CD14-positive monocyte (primary cell): Measurements from ENCODE around the gene MORF4L2. TPM values are rescaled to one million over a fixed set of nuclear protein-coding genes. Genes with fewer than 3 reads are reported as not detected.
A peak's percentile ranks its signal among the peaks of the same experiment; 100 is the strongest.

Experiments used
- DNase-seq, 3 donors: peaks; one replicate each; pipeline ENCODE4 v3.0.0-alpha.2; 2011 to 2022
- H2AFZ ChIP-seq: 2 replicates; pipeline ENCODE4 v1.6.0; 2012; ENCODE audit warnings: mild to moderate bottlenecking, low read depth, low read length, inconsistent platforms; ENCODE audit not compliant: insufficient read depth, poor library complexity, severe bottlenecking
- H3K27ac ChIP-seq, 2 donors: 1 replicate in 1 of 2; 2 replicates in 1 of 2; pipeline ENCODE4 v1.5.1; 2012 to 2013; ENCODE audit warnings: low read length in 2 of 2, control low read depth in 1 of 2, inconsistent platforms in 1 of 2, low read depth in 1 of 2, mild to moderate bottlenecking in 1 of 2
- H3K27me3 ChIP-seq, 2 donors: one replicate each; pipeline versions ENCODE4 v1.6.0 to v1.6.1; 2011 to 2013; ENCODE audit warnings: low read length in 2 of 2; ENCODE audit not compliant: control insufficient read depth in 2 of 2, insufficient read depth in 2 of 2
- H3K36me3 ChIP-seq, 2 donors: replicated peaks in 1 of 2; 1 replicate in 1 of 2; 2 replicates in 1 of 2; pipeline versions ENCODE4 v1.5.1 to v1.6.1; 2012 to 2013; ENCODE audit warnings: low read length in 2 of 2, control low read depth in 1 of 2, inconsistent platforms in 1 of 2, mild to moderate bottlenecking in 1 of 2; ENCODE audit not compliant: insufficient read depth in 2 of 2, control insufficient read depth in 1 of 2
- H3K4me1 ChIP-seq, 2 donors: 1 replicate in 1 of 2; 2 replicates in 1 of 2; pipeline versions ENCODE4 v1.5.1 to v1.6.1; 2012 to 2013; ENCODE audit warnings: low read length in 2 of 2, control low read depth in 1 of 2, inconsistent platforms in 1 of 2, mild to moderate bottlenecking in 1 of 2, moderate library complexity in 1 of 2; ENCODE audit not compliant: insufficient read depth in 2 of 2, control insufficient read depth in 1 of 2
- H3K4me2 ChIP-seq: replicated peaks from 2 replicates; pipeline ENCODE3; 2012; ENCODE audit warnings: low read length, moderate library complexity, mild to moderate bottlenecking; ENCODE audit not compliant: poor library complexity, severe bottlenecking; ENCODE audit errors: extremely low read depth
- H3K4me3 ChIP-seq, 3 experiments: fragments of 200-600 bp in 1 of 3; sonication (generic) in 1 of 3; replicated peaks in 1 of 3; 1 replicate in 2 of 3; 2 replicates in 1 of 3; pipeline ENCODE4 v1.5.1; 2011 to 2013; ENCODE audit warnings: low read length in 3 of 3, mild to moderate bottlenecking in 3 of 3, control low read depth in 2 of 3, low read depth in 2 of 3, inconsistent platforms in 1 of 3, moderate library complexity in 1 of 3
- H3K79me2 ChIP-seq: 2 replicates; pipeline ENCODE4 v1.6.0; 2012; ENCODE audit warnings: mild to moderate bottlenecking, control low read depth, inconsistent platforms, low read length, moderate library complexity; ENCODE audit not compliant: insufficient read depth
- H3K9ac ChIP-seq: 2 replicates; pipeline ENCODE4 v1.6.0; 2017; ENCODE audit warnings: low read length, mild to moderate bottlenecking; ENCODE audit not compliant: insufficient read depth, poor library complexity, severe bottlenecking
- H3K9me3 ChIP-seq, 2 donors: replicated peaks in 1 of 2; 1 replicate in 1 of 2; 2 replicates in 1 of 2; pipeline versions ENCODE4 v1.5.1 to v1.6.1; 2012 to 2013; ENCODE audit warnings: low read length in 2 of 2, control low read depth in 1 of 2; ENCODE audit not compliant: control insufficient read depth in 1 of 2, insufficient read depth in 1 of 2
- H4K20me1 ChIP-seq: 2 replicates; pipeline ENCODE4 v1.6.0; 2012; ENCODE audit warnings: mild to moderate bottlenecking, low read length, control low read depth, moderate library complexity; ENCODE audit not compliant: insufficient read depth
- H3K27ac Mint-ChIP-seq, 7 donors: one replicate each; pipeline ENCODE4 v1.8.0; 2020; ENCODE audit warnings: mild to moderate bottlenecking in 7 of 7, mixed read lengths in 7 of 7, moderate library complexity in 6 of 7, inconsistent platforms in 2 of 7
- H3K27me3 Mint-ChIP-seq, 3 donors: one replicate each; pipeline ENCODE4 v1.8.0; 2021 to 2022; ENCODE audit warnings: low read depth in 3 of 3, mild to moderate bottlenecking in 3 of 3, mixed read lengths in 3 of 3, moderate library complexity in 3 of 3, inconsistent platforms in 1 of 3
- H3K36me3 Mint-ChIP-seq, 2 donors: one replicate each; pipeline ENCODE4 v1.8.0; 2020; ENCODE audit warnings: mixed read lengths in 2 of 2, inconsistent platforms in 1 of 2, mild to moderate bottlenecking in 1 of 2
- H3K4me1 Mint-ChIP-seq: one replicate; pipeline ENCODE4 v1.8.0; 2020; ENCODE audit warnings: mild to moderate bottlenecking, mixed read lengths
- H3K4me3 Mint-ChIP-seq, 2 donors: one replicate each; pipeline ENCODE4 v1.8.0; 2020; ENCODE audit warnings: mild to moderate bottlenecking in 2 of 2, mixed read lengths in 2 of 2, moderate library complexity in 1 of 2
- H3K9me3 Mint-ChIP-seq, 7 donors: one replicate each; pipeline ENCODE4 v1.8.0; 2020 to 2022; ENCODE audit warnings: mixed read lengths in 7 of 7, mild to moderate bottlenecking in 6 of 7, moderate library complexity in 6 of 7, inconsistent platforms in 2 of 7
- WGBS: methylation state at CpG from one replicate; pipeline ENCODE4 v1.1.5; 2013; ENCODE audit warnings: missing lambda C conversion rate; ENCODE audit not compliant: insufficient coverage; 5-methylcytosine and 5-hydroxymethylcytosine counted together
- intact Hi-C, 2 donors: fragments of 100-400 bp; cut with micrococcal nuclease; formaldehyde crosslinking; loops; one replicate each; pipeline versions ENCODE4 v1.15.0 to v1.15.1; 2023
- polyA plus RNA-seq, 3 donors: library from polyadenylated mRNA; depleted of rRNA in 1 of 3; unstranded in 2 of 3; stranded (reverse) in 1 of 3; fragments of 300-500 nt in 2 of 3; fragments of >200 nt in 1 of 3; fragmentation: Illumina TruSeq in 2 of 3; gene quantifications; 1 replicate in 2 of 3; 2 replicates in 1 of 3; pipeline ENCODE4 v1.2.3, GENCODE V29; 2012 to 2021
- TF ChIP-seq, protein P1 (sequence below): fragments of 200-600 bp; IDR thresholded peaks from one replicate; pipeline ENCODE4 v1.8.0; 2022; ENCODE audit warnings: antibody characterized with exemption, mild to moderate bottlenecking

MORF4L2 gene
- polyA plus RNA-seq, 3 donors, result 83.5 to 86.4 (median 83.9) TPM

DNA sequence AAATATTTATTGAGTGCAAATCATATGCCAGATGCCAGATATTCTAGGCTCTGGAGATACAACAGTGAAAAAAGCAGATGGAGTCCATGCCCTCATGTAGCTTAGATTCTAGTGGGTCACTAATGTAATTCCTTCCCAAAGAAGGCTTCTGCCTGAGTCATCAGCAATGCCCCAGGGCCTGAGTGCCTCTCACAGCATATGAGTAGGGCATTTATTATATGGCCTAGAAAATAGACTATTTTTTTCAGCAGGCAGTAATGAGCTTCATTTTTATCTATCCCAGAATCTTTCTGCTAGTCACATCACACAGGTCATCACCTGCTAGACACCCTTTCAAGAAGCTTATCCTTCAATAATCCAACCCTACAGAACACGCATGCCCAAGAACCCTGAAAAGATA is 46.5 kb upstream of the MORF4L2 start:
- Histone ChIP-seq H3K9ac (no peak overlapping the region), H3K79me2 (no peaks in the 10 kb centered on the region), H3K4me3 (no peak overlapping the region), H2AFZ (no peak overlapping the region), H3K27me3 (no peaks in the 10 kb centered on the region), H3K9me3 (no peaks in the 10 kb centered on the region), H3K36me3 (no peaks in the 10 kb centered on the region), H3K4me1 (peaks cover 32 to 33% of the 10 kb centered on the region in 2 donors), H3K4me2 (no peak overlapping the region), H4K20me1 (no peaks in the 10 kb centered on the region), H3K27ac (no peak overlapping the region)
- DNase-seq, result no peak
- H3K36me3 Mint-ChIP-seq, result no peaks in the 10 kb centered on the region
- peaks cover 0 to 9% (median 0%) of the 10 kb centered on the region in 3 donors for H3K27me3 Mint-ChIP-seq
- TF ChIP-seq, protein P1, sequence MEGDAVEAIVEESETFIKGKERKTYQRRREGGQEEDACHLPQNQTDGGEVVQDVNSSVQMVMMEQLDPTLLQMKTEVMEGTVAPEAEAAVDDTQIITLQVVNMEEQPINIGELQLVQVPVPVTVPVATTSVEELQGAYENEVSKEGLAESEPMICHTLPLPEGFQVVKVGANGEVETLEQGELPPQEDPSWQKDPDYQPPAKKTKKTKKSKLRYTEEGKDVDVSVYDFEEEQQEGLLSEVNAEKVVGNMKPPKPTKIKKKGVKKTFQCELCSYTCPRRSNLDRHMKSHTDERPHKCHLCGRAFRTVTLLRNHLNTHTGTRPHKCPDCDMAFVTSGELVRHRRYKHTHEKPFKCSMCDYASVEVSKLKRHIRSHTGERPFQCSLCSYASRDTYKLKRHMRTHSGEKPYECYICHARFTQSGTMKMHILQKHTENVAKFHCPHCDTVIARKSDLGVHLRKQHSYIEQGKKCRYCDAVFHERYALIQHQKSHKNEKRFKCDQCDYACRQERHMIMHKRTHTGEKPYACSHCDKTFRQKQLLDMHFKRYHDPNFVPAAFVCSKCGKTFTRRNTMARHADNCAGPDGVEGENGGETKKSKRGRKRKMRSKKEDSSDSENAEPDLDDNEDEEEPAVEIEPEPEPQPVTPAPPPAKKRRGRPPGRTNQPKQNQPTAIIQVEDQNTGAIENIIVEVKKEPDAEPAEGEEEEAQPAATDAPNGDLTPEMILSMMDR, result no peak
- peaks cover 0 to under 1% (median 0%) of the 10 kb centered on the region in 7 donors for H3K9me3 Mint-ChIP-seq
- intact Hi-C loops, result no loop called here
- H3K4me1 Mint-ChIP-seq, result peaks cover 31% of the 10 kb centered on the region
- no CpG with 5 or more reads among the region's 1 CpG for WGBS
- H3K27ac Mint-ChIP-seq, result no peak overlapping the region
- H3K4me3 Mint-ChIP-seq, result no peak overlapping the region

DNA sequence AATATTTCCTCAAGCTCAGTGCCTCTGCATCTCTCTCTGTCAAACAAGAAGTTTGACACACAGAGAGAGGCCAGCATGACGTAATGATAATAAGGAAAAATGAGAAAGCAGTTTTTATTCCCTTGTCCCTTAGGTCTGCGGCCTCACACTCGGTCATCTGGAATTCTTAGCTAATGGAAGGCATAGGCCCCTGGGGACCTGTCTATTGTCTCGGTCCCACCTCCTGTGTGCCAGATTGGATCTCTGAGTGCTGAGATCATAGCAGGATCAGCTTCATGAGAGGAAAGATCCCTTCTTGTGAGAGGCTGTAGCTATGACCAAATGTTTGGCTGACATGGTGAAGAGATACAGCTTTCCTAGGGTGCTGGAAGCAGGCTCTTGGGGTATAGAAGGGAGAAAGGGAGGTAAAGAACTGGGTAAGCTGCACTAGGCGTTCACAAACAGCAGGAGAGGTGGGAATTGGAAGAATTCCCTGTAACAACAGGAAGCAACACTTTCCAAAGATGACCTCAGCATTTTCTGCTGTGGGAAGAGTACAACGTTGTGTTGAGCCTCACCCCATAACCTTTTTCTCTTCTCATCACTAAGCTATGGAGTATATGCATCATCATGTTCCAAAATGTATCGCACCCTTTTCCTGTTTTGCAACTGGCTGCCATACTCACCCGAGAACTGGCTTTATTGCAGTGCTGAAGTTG is 44.4 kb upstream of the MORF4L2 start:
- no peaks in the 10 kb centered on the region for H3K36me3 Mint-ChIP-seq
- peak; percentile 7 to 23 (median 16) for DNase-seq
- peak overlapping the region; percentile 51 to 77 for H3K27ac ChIP-seq
- no peaks in the 10 kb centered on the region for H3K27me3 ChIP-seq
- H3K79me2 ChIP-seq, result no peaks in the 10 kb centered on the region
- TF ChIP-seq, protein P1, result no peak
- no peak overlapping the region for H3K9ac ChIP-seq
- H3K4me3 Mint-ChIP-seq, result no peak overlapping the region
- no peaks in the 10 kb centered on the region for H4K20me1 ChIP-seq
- peak overlapping the region; percentile 49 for H2AFZ ChIP-seq
- peak overlapping the region; percentile 80 to 92 (median 87) for H3K27ac Mint-ChIP-seq
- peak overlapping the region; percentile 14 for H3K4me2 ChIP-seq
- peak overlapping the region in 1 of 3 experiments; percentile 9 for H3K4me3 ChIP-seq
- intact Hi-C loops, result no loop called here
- peaks cover 0 to 7% (median 0%) of the 10 kb centered on the region in 3 donors for H3K27me3 Mint-ChIP-seq
- H3K4me1 Mint-ChIP-seq, result peaks cover 31% of the 10 kb centered on the region
- H3K36me3 ChIP-seq, result no peaks in the 10 kb centered on the region
- no peaks in the 10 kb centered on the region for H3K9me3 ChIP-seq
- H3K9me3 Mint-ChIP-seq, result no peaks in the 10 kb centered on the region
- WGBS, result no CpG with 5 or more reads among the region's 8 CpGs
- peaks cover 32 to 33% of the 10 kb centered on the region in 2 donors for H3K4me1 ChIP-seq
